PC-3 (cell line): ENCODE measurements around the gene PIGS. TPM values are rescaled to one million over a fixed set of nuclear protein-coding genes. Genes with fewer than 3 reads are reported as not detected.

Experiments used
- ATAC-seq: fragments of 200-7000 bp; cut with Tn5 transposase; 2 replicates; pipeline ENCODE4 v1.9.1; 2020; ENCODE audit warnings: mild to moderate bottlenecking, moderate library complexity
- BruUV-seq: library from RNA; stranded (reverse); fragments of 400-500 nt; replicated peaks from 2 replicates; lab custom pipeline; 2021; lab: Mats Ljungman, UMichigan
- CTCF ChIA-PET: fragments of 300-600 bp; sonication (Branson Sonifier 250); formaldehyde crosslinking; loops from one replicate; lab custom pipeline; 2022; ENCODE audit warnings: antibody characterized with exemption; lab: Charles Lee
- POLR2A ChIA-PET: fragments of 300-600 bp; sonication (Branson Sonifier 250); formaldehyde crosslinking; loops from one replicate; lab custom pipeline; 2022; ENCODE audit warnings: antibody characterized with exemption; ENCODE audit not compliant: unreplicated experiment; lab: Charles Lee
- DNase-seq: peaks from one replicate; pipeline ENCODE4 v3.0.0-alpha.2; 2015
- H2AFZ ChIP-seq: fragments of 300-600 bp; sonication (generic); 2 replicates; pipeline ENCODE4 v1.6.0; 2016; ENCODE audit warnings: antibody characterized with exemption, low read length
- H3F3A ChIP-seq: fragments of 300-600 bp; sonication (generic); one replicate; pipeline ENCODE4 v1.6.0; 2017; ENCODE audit warnings: antibody characterized with exemption, low read length, control low read depth, mild to moderate bottlenecking; ENCODE audit not compliant: unreplicated experiment
- H3K27ac ChIP-seq: fragments of 300-600 bp; sonication (generic); 2 replicates; pipeline ENCODE4 v1.5.1; 2016; ENCODE audit warnings: mild to moderate bottlenecking, low read length
- H3K27me3 ChIP-seq: fragments of 300-600 bp; sonication (generic); 2 replicates; pipeline ENCODE4 v1.6.1; 2016; ENCODE audit warnings: low read length, mixed read lengths
- H3K36me3 ChIP-seq: fragments of 300-600 bp; sonication (generic); 2 replicates; pipeline ENCODE4 v1.6.1; 2016; ENCODE audit warnings: low read depth, mixed run types, low read length, mixed read lengths
- H3K4me1 ChIP-seq: fragments of 300-600 bp; sonication (generic); 2 replicates; pipeline ENCODE4 v1.5.1; 2016; ENCODE audit warnings: low read length; ENCODE audit not compliant: insufficient read depth
- H3K4me2 ChIP-seq: fragments of 300-600 bp; sonication (generic); 2 replicates; pipeline ENCODE4 v1.6.0; 2016; ENCODE audit warnings: low read length
- H3K4me3 ChIP-seq: fragments of 300-600 bp; sonication (generic); 2 replicates; pipeline ENCODE4 v1.5.1; 2016; ENCODE audit warnings: mild to moderate bottlenecking, low read length, mixed read lengths
- H3K79me2 ChIP-seq: fragments of 300-600 bp; sonication (generic); 2 replicates; pipeline ENCODE4 v1.6.1; 2017; ENCODE audit warnings: low read length, mixed read lengths
- H3K9ac ChIP-seq: fragments of 300-600 bp; sonication (generic); 2 replicates; pipeline ENCODE4 v1.6.0; 2016; ENCODE audit warnings: mild to moderate bottlenecking, low read length
- H3K9me2 ChIP-seq: fragments of 300-600 bp; sonication (generic); replicated peaks from 2 replicates; pipeline ENCODE4 v1.6.1; 2016; ENCODE audit warnings: mixed run types, low read length, mixed read lengths
- H3K9me3 ChIP-seq: fragments of 300-600 bp; sonication (generic); 2 replicates; pipeline ENCODE4 v1.6.1; 2016; ENCODE audit warnings: low read length, mixed read lengths
- H4K20me1 ChIP-seq: fragments of 300-600 bp; sonication (generic); 2 replicates; pipeline ENCODE4 v1.6.1; 2016; ENCODE audit warnings: low read length, mixed read lengths
- EZH2 ChIP-seq: fragments of 300-600 bp; sonication (generic); IDR thresholded peaks from one replicate; pipeline ENCODE4 v1.6.1; 2017; ENCODE audit warnings: antibody characterized with exemption, mild to moderate bottlenecking, low read length; ENCODE audit not compliant: unreplicated experiment
- EZH2phosphoT487 ChIP-seq: fragments of 300-600 bp; sonication (generic); IDR thresholded peaks from 2 replicates; pipeline ENCODE4 v1.6.1; 2018; ENCODE audit warnings: mild to moderate bottlenecking, antibody characterized with exemption, low read length, borderline replicate concordance
- intact Hi-C: fragments of 100-400 bp; cut with micrococcal nuclease; formaldehyde crosslinking; loops from 2 replicates; pipeline ENCODE4 v1.9.0; 2023
- total RNA-seq: library from RNA; depleted of rRNA; stranded (reverse); fragments of >200 nt; gene quantifications from 2 replicates; pipeline ENCODE4 v1.2.3, GENCODE V29; 2014
- TF ChIP-seq, protein P1 (sequence below): fragments of 300-600 bp; sonication (generic); conservative IDR thresholded peaks from 2 replicates; pipeline ENCODE4 v1.5.1; 2017; ENCODE audit warnings: antibody characterized with exemption, low read depth, mild to moderate bottlenecking, low read length

The PIGS gene
- total RNA-seq, 1 experiment from 2014 or later: 15.8 TPM

DNA sequence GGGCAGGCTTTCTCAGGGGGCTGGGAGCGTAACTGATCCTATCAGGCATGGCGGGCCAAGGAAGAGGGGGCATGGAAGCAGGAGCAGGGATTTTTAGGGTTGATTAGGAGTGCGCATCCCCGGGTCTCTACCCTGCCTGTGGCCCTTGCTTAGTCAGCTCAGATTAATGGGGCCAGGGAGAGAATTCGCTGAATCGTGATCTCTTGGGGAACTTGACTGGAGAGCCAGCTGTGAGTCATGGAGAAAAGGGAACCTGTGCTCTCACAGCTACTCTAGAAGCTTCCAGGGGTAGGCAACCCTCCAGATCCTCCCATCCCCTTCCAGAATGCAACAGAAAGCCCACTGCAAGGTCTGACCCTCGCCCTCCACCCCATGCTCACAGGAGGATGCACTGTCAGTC lies 61.5 kb downstream of the PIGS start:
- no peak for ATAC-seq

GRCh38 chr17:28508211-28508724 lies 63.1 kb downstream of the PIGS start:
- no peak overlapping the region for H3K4me3 ChIP-seq
- no peak for ATAC-seq
- H3K27me3 ChIP-seq: 0 out of 2 replicates have a peak, but pooled peaks cover 4% of the 10 kb centered on the region
- CTCF ChIA-PET: no interaction called here
- H3F3A ChIP-seq: no peaks in the 10 kb centered on the region
- H3K36me3 ChIP-seq: no peaks in the 10 kb centered on the region
- no peak overlapping the region for H3K4me2 ChIP-seq
- no peaks in the 10 kb centered on the region for H3K9me2 ChIP-seq
- POLR2A ChIA-PET: no interaction called here
- intact Hi-C loops: no loop called here
- H2AFZ ChIP-seq: no peak overlapping the region
- H3K9ac ChIP-seq: no peak overlapping the region
- DNase-seq: no peak
- H3K9me3 ChIP-seq: no peaks in the 10 kb centered on the region
- no peaks in the 10 kb centered on the region for H3K79me2 ChIP-seq
- no TSS peak for BruUV-seq
- H4K20me1 ChIP-seq: no peaks in the 10 kb centered on the region
- H3K4me1 ChIP-seq: no peaks in the 10 kb centered on the region
- TF ChIP-seq, protein P1, sequence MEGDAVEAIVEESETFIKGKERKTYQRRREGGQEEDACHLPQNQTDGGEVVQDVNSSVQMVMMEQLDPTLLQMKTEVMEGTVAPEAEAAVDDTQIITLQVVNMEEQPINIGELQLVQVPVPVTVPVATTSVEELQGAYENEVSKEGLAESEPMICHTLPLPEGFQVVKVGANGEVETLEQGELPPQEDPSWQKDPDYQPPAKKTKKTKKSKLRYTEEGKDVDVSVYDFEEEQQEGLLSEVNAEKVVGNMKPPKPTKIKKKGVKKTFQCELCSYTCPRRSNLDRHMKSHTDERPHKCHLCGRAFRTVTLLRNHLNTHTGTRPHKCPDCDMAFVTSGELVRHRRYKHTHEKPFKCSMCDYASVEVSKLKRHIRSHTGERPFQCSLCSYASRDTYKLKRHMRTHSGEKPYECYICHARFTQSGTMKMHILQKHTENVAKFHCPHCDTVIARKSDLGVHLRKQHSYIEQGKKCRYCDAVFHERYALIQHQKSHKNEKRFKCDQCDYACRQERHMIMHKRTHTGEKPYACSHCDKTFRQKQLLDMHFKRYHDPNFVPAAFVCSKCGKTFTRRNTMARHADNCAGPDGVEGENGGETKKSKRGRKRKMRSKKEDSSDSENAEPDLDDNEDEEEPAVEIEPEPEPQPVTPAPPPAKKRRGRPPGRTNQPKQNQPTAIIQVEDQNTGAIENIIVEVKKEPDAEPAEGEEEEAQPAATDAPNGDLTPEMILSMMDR: no peak
- TF ChIP-seq EZH2 (no peak), EZH2phosphoT487 (no peak)
- H3K27ac ChIP-seq: no peak overlapping the region

More for the DNA sequence above, 61.5 kb downstream of the PIGS start:
- Histone ChIP-seq H3F3A (no peaks in the 10 kb centered on the region), H3K9ac (no peak overlapping the region), H3K4me3 (no peak overlapping the region), H3K27ac (no peak overlapping the region), H3K9me3 (no peaks in the 10 kb centered on the region), H3K36me3 (no peaks in the 10 kb centered on the region), H3K79me2 (no peaks in the 10 kb centered on the region), H3K9me2 (no peaks in the 10 kb centered on the region), H4K20me1 (no peaks in the 10 kb centered on the region), H2AFZ (no peak overlapping the region), H3K4me2 (no peak overlapping the region), H3K27me3 (0 out of 2 replicates have a peak, but pooled peaks cover 3% of the 10 kb centered on the region), H3K4me1 (no peaks in the 10 kb centered on the region)
- TF ChIP-seq, protein P1: no peak
- CTCF ChIA-PET: no interaction called here
- POLR2A ChIA-PET: no interaction called here
- DNase-seq: no peak
- intact Hi-C loops: no loop called here
- BruUV-seq: no TSS peak

DNA sequence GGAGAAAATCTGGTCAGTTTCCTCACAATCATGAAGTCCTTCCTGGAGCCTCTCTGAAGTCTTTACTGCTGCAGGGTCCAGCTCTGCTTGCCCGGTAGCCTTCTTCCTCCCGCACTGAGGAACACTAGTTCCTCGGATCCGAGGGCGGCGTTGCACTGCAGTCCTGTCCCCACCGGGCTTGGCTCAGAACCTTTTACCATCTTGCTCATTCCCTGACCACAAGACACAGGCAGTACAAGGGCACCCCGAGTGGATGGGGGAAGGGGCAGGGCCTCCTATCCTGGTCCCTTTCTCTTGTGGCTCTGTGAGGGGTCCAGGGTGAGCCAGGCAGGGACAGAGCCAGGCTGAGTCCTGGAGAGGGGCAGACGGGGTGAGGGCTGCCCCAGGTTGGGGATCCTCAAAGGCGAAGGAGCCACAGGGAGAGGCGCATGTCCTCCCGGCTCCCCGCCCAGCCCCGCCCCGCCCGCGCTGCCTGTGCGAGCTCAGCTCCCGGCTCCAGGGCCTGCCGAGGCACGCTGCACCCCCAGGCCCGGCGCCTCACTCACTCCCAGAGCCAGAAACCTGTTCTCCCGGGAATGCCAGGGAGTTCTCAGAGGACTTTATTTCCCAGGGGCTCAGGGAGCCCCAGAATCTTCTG lies 63.6 kb downstream of the PIGS start:
- H3K9me3 ChIP-seq: no peaks in the 10 kb centered on the region
- ChIA-PET CTCF (no interaction called here), POLR2A (no interaction called here)
- ATAC-seq (no peak), DNase-seq (no peak)
- no peaks in the 10 kb centered on the region for H3K79me2 ChIP-seq
- H3K36me3 ChIP-seq: no peaks in the 10 kb centered on the region
- intact Hi-C loops: no loop called here
- TF ChIP-seq EZH2: no peak
- TF ChIP-seq, protein P1: no peak
- TF ChIP-seq EZH2phosphoT487: no peak
- 0 out of 2 replicates have a peak, but pooled peaks cover 4% of the 10 kb centered on the region for H3K27me3 ChIP-seq
- no peak overlapping the region for H3K9ac ChIP-seq
- no peak overlapping the region for H3K27ac ChIP-seq
- H4K20me1 ChIP-seq: no peaks in the 10 kb centered on the region
- BruUV-seq: no TSS peak
- no peaks in the 10 kb centered on the region for H3K9me2 ChIP-seq
- H2AFZ ChIP-seq: no peak overlapping the region
- no peak overlapping the region for H3K4me2 ChIP-seq
- H3F3A ChIP-seq: no peaks in the 10 kb centered on the region
- no peak overlapping the region for H3K4me3 ChIP-seq
- no peaks in the 10 kb centered on the region for H3K4me1 ChIP-seq
